CD14-positive monocyte (primary cell): ENCODE measurements around the gene LRRIQ1. TPM values are rescaled to one million over a fixed set of nuclear protein-coding genes. Genes with fewer than 3 reads are reported as not detected.

Experiments
- DNase-seq, 3 donors: peaks; one replicate each; pipeline ENCODE4 v3.0.0-alpha.2; 2011 to 2022
- H2AFZ ChIP-seq: 2 replicates; pipeline ENCODE4 v1.6.0; 2012; ENCODE audit warnings: mild to moderate bottlenecking, low read depth, low read length, inconsistent platforms; ENCODE audit not compliant: insufficient read depth, poor library complexity, severe bottlenecking
- H3K27ac ChIP-seq, 2 donors: 1 replicate in 1 of 2; 2 replicates in 1 of 2; pipeline ENCODE4 v1.5.1; 2012 to 2013; ENCODE audit warnings: low read length in 2 of 2, control low read depth in 1 of 2, inconsistent platforms in 1 of 2, low read depth in 1 of 2, mild to moderate bottlenecking in 1 of 2
- H3K27me3 ChIP-seq, 2 donors: one replicate each; pipeline versions ENCODE4 v1.6.0 to v1.6.1; 2011 to 2013; ENCODE audit warnings: low read length in 2 of 2; ENCODE audit not compliant: control insufficient read depth in 2 of 2, insufficient read depth in 2 of 2
- H3K36me3 ChIP-seq, 2 donors: replicated peaks in 1 of 2; 1 replicate in 1 of 2; 2 replicates in 1 of 2; pipeline versions ENCODE4 v1.5.1 to v1.6.1; 2012 to 2013; ENCODE audit warnings: low read length in 2 of 2, control low read depth in 1 of 2, inconsistent platforms in 1 of 2, mild to moderate bottlenecking in 1 of 2; ENCODE audit not compliant: insufficient read depth in 2 of 2, control insufficient read depth in 1 of 2
- H3K4me1 ChIP-seq, 2 donors: 1 replicate in 1 of 2; 2 replicates in 1 of 2; pipeline versions ENCODE4 v1.5.1 to v1.6.1; 2012 to 2013; ENCODE audit warnings: low read length in 2 of 2, control low read depth in 1 of 2, inconsistent platforms in 1 of 2, mild to moderate bottlenecking in 1 of 2, moderate library complexity in 1 of 2; ENCODE audit not compliant: insufficient read depth in 2 of 2, control insufficient read depth in 1 of 2
- H3K4me2 ChIP-seq: replicated peaks from 2 replicates; pipeline ENCODE3; 2012; ENCODE audit warnings: low read length, moderate library complexity, mild to moderate bottlenecking; ENCODE audit not compliant: poor library complexity, severe bottlenecking; ENCODE audit errors: extremely low read depth
- H3K4me3 ChIP-seq, 3 experiments: fragments of 200-600 bp in 1 of 3; sonication (generic) in 1 of 3; replicated peaks in 1 of 3; 1 replicate in 2 of 3; 2 replicates in 1 of 3; pipeline ENCODE4 v1.5.1; 2011 to 2013; ENCODE audit warnings: low read length in 3 of 3, mild to moderate bottlenecking in 3 of 3, control low read depth in 2 of 3, low read depth in 2 of 3, inconsistent platforms in 1 of 3, moderate library complexity in 1 of 3
- H3K79me2 ChIP-seq: 2 replicates; pipeline ENCODE4 v1.6.0; 2012; ENCODE audit warnings: mild to moderate bottlenecking, control low read depth, inconsistent platforms, low read length, moderate library complexity; ENCODE audit not compliant: insufficient read depth
- H3K9ac ChIP-seq: 2 replicates; pipeline ENCODE4 v1.6.0; 2017; ENCODE audit warnings: low read length, mild to moderate bottlenecking; ENCODE audit not compliant: insufficient read depth, poor library complexity, severe bottlenecking
- H3K9me3 ChIP-seq, 2 donors: replicated peaks in 1 of 2; 1 replicate in 1 of 2; 2 replicates in 1 of 2; pipeline versions ENCODE4 v1.5.1 to v1.6.1; 2012 to 2013; ENCODE audit warnings: low read length in 2 of 2, control low read depth in 1 of 2; ENCODE audit not compliant: control insufficient read depth in 1 of 2, insufficient read depth in 1 of 2
- H4K20me1 ChIP-seq: 2 replicates; pipeline ENCODE4 v1.6.0; 2012; ENCODE audit warnings: mild to moderate bottlenecking, low read length, control low read depth, moderate library complexity; ENCODE audit not compliant: insufficient read depth
- H3K27ac Mint-ChIP-seq, 7 donors: one replicate each; pipeline ENCODE4 v1.8.0; 2020; ENCODE audit warnings: mild to moderate bottlenecking in 7 of 7, mixed read lengths in 7 of 7, moderate library complexity in 6 of 7, inconsistent platforms in 2 of 7
- H3K27me3 Mint-ChIP-seq, 3 donors: one replicate each; pipeline ENCODE4 v1.8.0; 2021 to 2022; ENCODE audit warnings: low read depth in 3 of 3, mild to moderate bottlenecking in 3 of 3, mixed read lengths in 3 of 3, moderate library complexity in 3 of 3, inconsistent platforms in 1 of 3
- H3K36me3 Mint-ChIP-seq, 2 donors: one replicate each; pipeline ENCODE4 v1.8.0; 2020; ENCODE audit warnings: mixed read lengths in 2 of 2, inconsistent platforms in 1 of 2, mild to moderate bottlenecking in 1 of 2
- H3K4me1 Mint-ChIP-seq: one replicate; pipeline ENCODE4 v1.8.0; 2020; ENCODE audit warnings: mild to moderate bottlenecking, mixed read lengths
- H3K4me3 Mint-ChIP-seq, 2 donors: one replicate each; pipeline ENCODE4 v1.8.0; 2020; ENCODE audit warnings: mild to moderate bottlenecking in 2 of 2, mixed read lengths in 2 of 2, moderate library complexity in 1 of 2
- H3K9me3 Mint-ChIP-seq, 7 donors: one replicate each; pipeline ENCODE4 v1.8.0; 2020 to 2022; ENCODE audit warnings: mixed read lengths in 7 of 7, mild to moderate bottlenecking in 6 of 7, moderate library complexity in 6 of 7, inconsistent platforms in 2 of 7
- WGBS: methylation state at CpG from one replicate; pipeline ENCODE4 v1.1.5; 2013; ENCODE audit warnings: missing lambda C conversion rate; ENCODE audit not compliant: insufficient coverage; 5-methylcytosine and 5-hydroxymethylcytosine counted together
- intact Hi-C, 2 donors: fragments of 100-400 bp; cut with micrococcal nuclease; formaldehyde crosslinking; loops; one replicate each; pipeline versions ENCODE4 v1.15.0 to v1.15.1; 2023
- polyA plus RNA-seq, 3 donors: library from polyadenylated mRNA; depleted of rRNA in 1 of 3; unstranded in 2 of 3; stranded (reverse) in 1 of 3; fragments of 300-500 nt in 2 of 3; fragments of >200 nt in 1 of 3; fragmentation: Illumina TruSeq in 2 of 3; gene quantifications; 1 replicate in 2 of 3; 2 replicates in 1 of 3; pipeline ENCODE4 v1.2.3, GENCODE V29; 2012 to 2021
- TF ChIP-seq, protein P1 (sequence below): fragments of 200-600 bp; IDR thresholded peaks from one replicate; pipeline ENCODE4 v1.8.0; 2022; ENCODE audit warnings: antibody characterized with exemption, mild to moderate bottlenecking

Gene LRRIQ1
- polyA plus RNA-seq, 3 donors: not detected

DNA sequence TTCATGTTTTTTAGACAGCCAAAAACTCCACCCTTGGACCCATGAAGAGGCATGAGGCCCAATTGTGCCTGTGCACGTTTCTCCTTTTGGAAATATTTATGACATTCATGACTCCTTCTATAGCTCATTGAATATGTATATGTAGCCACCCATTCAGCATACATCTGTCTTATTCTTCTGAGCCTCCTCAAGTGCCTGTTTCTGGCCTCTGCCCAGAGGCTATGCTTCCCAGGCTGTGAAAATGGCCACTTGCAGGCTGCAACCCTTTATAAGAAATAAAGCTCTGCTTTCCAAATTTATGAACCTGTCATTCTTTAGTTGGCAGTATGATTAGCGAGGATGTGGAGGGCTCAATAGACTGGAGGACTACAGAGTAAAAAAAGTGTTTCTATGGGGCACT lies 35.4 kb upstream of the LRRIQ1 start:
- no peak overlapping the region for H3K4me3 Mint-ChIP-seq

DNA sequence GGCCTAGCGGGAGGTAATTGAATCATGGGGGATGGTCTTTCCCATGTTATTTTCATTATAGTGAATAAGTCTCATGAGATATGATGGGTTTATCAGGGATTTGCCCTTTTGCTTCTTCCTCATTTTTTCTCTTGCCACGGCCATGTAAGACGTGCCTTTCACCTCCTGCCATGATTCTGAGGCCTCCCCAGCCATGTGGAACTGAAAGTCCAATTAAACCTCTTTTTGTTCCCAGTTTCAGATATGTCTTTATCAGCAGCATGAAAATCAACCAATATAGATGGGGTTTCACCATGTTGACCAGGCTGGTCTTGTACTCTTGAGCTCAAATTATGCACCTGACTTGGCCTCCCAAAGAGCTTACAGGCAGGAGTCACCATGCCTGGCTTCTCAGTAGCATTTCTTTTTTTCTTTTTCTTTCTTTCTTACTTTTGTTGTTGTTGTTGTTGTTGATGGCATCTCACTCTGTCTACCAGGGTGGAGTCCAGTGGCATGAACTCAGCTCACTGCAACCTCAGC lies 33.3 kb upstream of the LRRIQ1 start:
- Histone ChIP-seq H3K4me2 (no peak overlapping the region), H3K4me1 (no peaks in the 10 kb centered on the region), H3K9me3 (no peaks in the 10 kb centered on the region), H3K27me3 (no peaks in the 10 kb centered on the region), H3K36me3 (no peaks in the 10 kb centered on the region), H4K20me1 (no peaks in the 10 kb centered on the region), H3K9ac (no peak overlapping the region), H2AFZ (no peak overlapping the region), H3K79me2 (no peaks in the 10 kb centered on the region), H3K4me3 (no peak overlapping the region), H3K27ac (no peak overlapping the region)
- TF ChIP-seq, protein P1, sequence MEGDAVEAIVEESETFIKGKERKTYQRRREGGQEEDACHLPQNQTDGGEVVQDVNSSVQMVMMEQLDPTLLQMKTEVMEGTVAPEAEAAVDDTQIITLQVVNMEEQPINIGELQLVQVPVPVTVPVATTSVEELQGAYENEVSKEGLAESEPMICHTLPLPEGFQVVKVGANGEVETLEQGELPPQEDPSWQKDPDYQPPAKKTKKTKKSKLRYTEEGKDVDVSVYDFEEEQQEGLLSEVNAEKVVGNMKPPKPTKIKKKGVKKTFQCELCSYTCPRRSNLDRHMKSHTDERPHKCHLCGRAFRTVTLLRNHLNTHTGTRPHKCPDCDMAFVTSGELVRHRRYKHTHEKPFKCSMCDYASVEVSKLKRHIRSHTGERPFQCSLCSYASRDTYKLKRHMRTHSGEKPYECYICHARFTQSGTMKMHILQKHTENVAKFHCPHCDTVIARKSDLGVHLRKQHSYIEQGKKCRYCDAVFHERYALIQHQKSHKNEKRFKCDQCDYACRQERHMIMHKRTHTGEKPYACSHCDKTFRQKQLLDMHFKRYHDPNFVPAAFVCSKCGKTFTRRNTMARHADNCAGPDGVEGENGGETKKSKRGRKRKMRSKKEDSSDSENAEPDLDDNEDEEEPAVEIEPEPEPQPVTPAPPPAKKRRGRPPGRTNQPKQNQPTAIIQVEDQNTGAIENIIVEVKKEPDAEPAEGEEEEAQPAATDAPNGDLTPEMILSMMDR: no peak
- no peaks in the 10 kb centered on the region for H3K4me1 Mint-ChIP-seq
- intact Hi-C loops: no loop called here
- peaks cover 0 to 4% (median 2%) of the 10 kb centered on the region in 7 donors for H3K9me3 Mint-ChIP-seq
- WGBS: 37% methylated on average over 2 of the region's 3 CpGs
- no peak overlapping the region for H3K4me3 Mint-ChIP-seq
- H3K36me3 Mint-ChIP-seq: no peaks in the 10 kb centered on the region
- H3K27me3 Mint-ChIP-seq: peaks cover 0 to 2% (median 0%) of the 10 kb centered on the region in 3 donors
- DNase-seq: no peak
- H3K27ac Mint-ChIP-seq: no peak overlapping the region

More for the DNA sequence above, 35.4 kb upstream of the LRRIQ1 start:
- DNase-seq: no peak
- no peaks in the 10 kb centered on the region for H3K79me2 ChIP-seq
- H3K4me3 ChIP-seq: no peak overlapping the region
- H3K36me3 ChIP-seq: no peaks in the 10 kb centered on the region
- intact Hi-C loops: no loop called here
- no peaks in the 10 kb centered on the region for H3K27me3 ChIP-seq
- no peaks in the 10 kb centered on the region for H3K36me3 Mint-ChIP-seq
- H3K4me2 ChIP-seq: no peak overlapping the region
- H3K9ac ChIP-seq: no peak overlapping the region
- TF ChIP-seq, protein P1: no peak
- no peak overlapping the region for H3K27ac ChIP-seq
- H3K27me3 Mint-ChIP-seq: peaks cover 0 to 2% (median 1%) of the 10 kb centered on the region in 3 donors
- H3K27ac Mint-ChIP-seq: no peak overlapping the region
- no peaks in the 10 kb centered on the region for H3K4me1 ChIP-seq
- no peaks in the 10 kb centered on the region for H3K9me3 ChIP-seq
- no peaks in the 10 kb centered on the region for H4K20me1 ChIP-seq
- H3K9me3 Mint-ChIP-seq: peaks cover 0 to 4% (median 3%) of the 10 kb centered on the region in 7 donors
- no CpG with 5 or more reads among the region's 2 CpGs for WGBS
- no peak overlapping the region for H2AFZ ChIP-seq
- H3K4me1 Mint-ChIP-seq: no peaks in the 10 kb centered on the region
